GM10248 (cell line): ENCODE data around the gene CHN1.

Experiments
- CTCF ChIA-PET: fragments of 300-600 bp; sonication (Branson Sonifier 250); formaldehyde crosslinking; extraction: SDS; loops from one replicate; lab custom pipeline; 2021; ENCODE audit warnings: antibody characterized with exemption; lab: Yijun Ruan, JAX
- POLR2A ChIA-PET: fragments of 350-650 bp; sonication (Branson Sonifier 250); formaldehyde crosslinking; extraction: SDS; loops from one replicate; lab custom pipeline; 2020; ENCODE audit warnings: antibody characterized with exemption; lab: Yijun Ruan, JAX
- DNase-seq: peaks from one replicate; pipeline ENCODE4 v3.0.0; 2012; ENCODE audit errors: extremely low spot score
- CTCF ChIP-seq: IDR thresholded peaks from 2 replicates; pipeline ENCODE4 v1.5.1; 2012; ENCODE audit warnings: mild to moderate bottlenecking, low read depth; ENCODE audit errors: extremely low read depth, missing control alignments, control extremely low read depth

CHN1 gene

GRCh38 chr2:174878537-174879147 lies 126.5 kb downstream of the CHN1 start:
- ChIA-PET CTCF (no interaction called here), POLR2A (no interaction called here)
- no peak for TF ChIP-seq CTCF
- no peak for DNase-seq

- POLR2A ChIA-PET, result no interaction called here
- CTCF ChIA-PET, result no interaction called here
- no peak for DNase-seq
- no peak for TF ChIP-seq CTCF
Measured at GRCh38 chr2:174877751-174878150, 127.4 kb downstream of the CHN1 start.

GRCh38 chr2:174877301-174877700 lies 127.9 kb downstream of the CHN1 start:
- TF ChIP-seq CTCF, result no peak
- CTCF ChIA-PET, result no interaction called here
- DNase-seq, result no peak
- POLR2A ChIA-PET, result no interaction called here

DNA sequence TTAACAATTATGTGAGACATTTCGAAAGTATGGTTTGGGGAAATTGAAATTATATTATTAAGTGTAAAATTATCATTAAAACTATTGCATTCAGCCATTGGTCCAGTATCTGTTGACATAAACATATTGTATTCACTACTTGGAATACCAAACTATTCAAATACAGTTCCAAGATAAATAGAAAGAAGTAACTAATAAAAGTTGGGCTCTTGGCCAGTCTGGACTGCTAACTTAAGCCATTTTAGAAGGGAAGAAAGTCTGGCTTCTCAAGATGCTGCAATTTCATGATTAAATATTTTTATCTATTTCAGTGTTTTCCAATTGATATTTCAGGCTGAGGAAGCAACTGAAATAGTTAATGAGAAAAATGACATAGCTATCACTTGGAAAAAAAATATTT lies 131.1 kb downstream of the CHN1 start:
- TF ChIP-seq CTCF, result no peak
- POLR2A ChIA-PET, result no interaction called here
- no peak for DNase-seq
- CTCF ChIA-PET, result no interaction called here

GRCh38 chr2:174873471-174873870 lies 131.7 kb downstream of the CHN1 start:
- CTCF ChIA-PET, result no interaction called here

DNA sequence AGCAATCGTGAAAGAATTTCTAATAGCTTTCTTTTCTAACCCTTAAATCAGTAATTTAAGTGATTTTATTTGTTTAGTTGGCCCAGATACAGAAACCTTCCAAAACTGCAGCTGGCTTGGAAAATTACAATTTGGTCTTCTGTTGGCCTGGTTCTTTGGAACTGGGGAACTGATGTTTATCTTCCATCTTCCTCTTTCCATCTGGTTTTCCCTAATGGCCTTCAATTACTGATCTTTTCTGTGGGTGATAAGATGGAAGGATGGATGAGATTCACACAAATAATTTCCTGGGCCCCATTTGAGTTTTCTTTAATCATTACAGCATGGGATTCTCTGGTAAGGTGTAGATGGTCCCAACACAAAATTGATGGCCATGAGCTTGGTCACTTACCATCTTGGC lies 134.4 kb downstream of the CHN1 start:
- ChIA-PET POLR2A (no interaction called here), CTCF (no interaction called here)
- no peak for TF ChIP-seq CTCF
- no peak for DNase-seq

More at GRCh38 chr2:174873471-174873870, 131.7 kb downstream of the CHN1 start:
- DNase-seq, result no peak
- POLR2A ChIA-PET, result no interaction called here
- TF ChIP-seq CTCF, result no peak

GRCh38 chr2:174868878-174869277 lies 136.3 kb downstream of the CHN1 start:
- CTCF ChIA-PET, result no interaction called here
- no peak for DNase-seq
- POLR2A ChIA-PET, result no interaction called here
- no peak for TF ChIP-seq CTCF
